Measurements from ENCODE around the gene TUBGCP2. TPM values are rescaled to one million over a fixed set of nuclear protein-coding genes. Genes with fewer than 3 reads are reported as not detected.

The TUBGCP2 gene
- total RNA-seq, 1 experiment from 2014 or later: 35.4 TPM

- H3K9ac ChIP-seq (ENCODE audit: low read length): no peak overlapping the region
- no peaks in the 10 kb centered on the region for H3K27me3 ChIP-seq (ENCODE audit: insufficient read depth, low read length)
- H2AFZ ChIP-seq (ENCODE audit: low read depth, low read length, poor library complexity, severe bottlenecking): no peak overlapping the region
- peaks cover 0 to 3% of the 10 kb centered on the region in 2 experiments; a peak in 1 of 4 replicates for H3K36me3 ChIP-seq (ENCODE audit: control insufficient read depth in 1 of 2, insufficient read depth in 2 of 2, low read length in 2 of 2)
- ChIA-PET CTCF (no interaction called here), RAD21 (ENCODE audit: low non-redundant PET in 1 of 2, low total read pairs in 2 of 2, uncharacterized antibody in 2 of 2, unreplicated experiment in 2 of 2) (no interaction called here), POLR2A (no interaction called here)
- H3K79me2 ChIP-seq (ENCODE audit: insufficient read depth, low read length): peaks cover 12% of the 10 kb centered on the region
- no peak overlapping the region for H3K4me3 ChIP-seq (replicated peaks in 1 of 2; ENCODE audit: low read depth in 1 of 2, low read length in 2 of 2)
- no peaks in the 10 kb centered on the region for H3K9me3 ChIP-seq (ENCODE audit: control insufficient read depth in 1 of 2, insufficient read depth in 1 of 2, low read depth in 1 of 2, low read length in 2 of 2)
- H3K4me2 ChIP-seq (ENCODE audit: low read length): no peak overlapping the region
- H4K20me1 ChIP-seq (ENCODE audit: insufficient read depth): no peaks in the 10 kb centered on the region
- no peak for TF ChIP-seq MAX (IDR thresholded peaks at IDR 0.05)
- no peak for TF ChIP-seq JUND (IDR thresholded peaks at IDR 0.05)
- no peak for TF ChIP-seq CEBPB (IDR thresholded peaks at IDR 0.05; ENCODE audit: low read depth)
- no peak for TF ChIP-seq ELF1 (IDR thresholded peaks at IDR 0.05; ENCODE audit: borderline replicate concordance, low read depth)
- no peak for TF ChIP-seq POLR2AphosphoS5 (IDR thresholded peaks at IDR 0.05; ENCODE audit: low read depth, low read length)
- no peak for TF ChIP-seq SIN3A (IDR thresholded peaks at IDR 0.05; ENCODE audit: low read depth)
- TF ChIP-seq EZH2phosphoT487 (IDR thresholded peaks at IDR 0.05; ENCODE audit: borderline replicate concordance): no peak
- DNase-seq (ENCODE audit: low read depth, low spot score): no peak
- no TSS peak for BruUV-seq (replicated peaks)
- H3K4me1 ChIP-seq (ENCODE audit: control insufficient read depth in 1 of 2, insufficient read depth in 2 of 2, low read length in 2 of 2): peaks cover under 1 to 12% of the 10 kb centered on the region in 2 experiments; a peak in 2 of 4 replicates
- H3K9me2 ChIP-seq (ENCODE audit: insufficient read depth): no peaks in the 10 kb centered on the region
- H3K27ac ChIP-seq (ENCODE audit: low read depth, low read length): no peak overlapping the region
- intact Hi-C loops (cut with micrococcal nuclease): no loop called here
- ATAC-seq: no peak
Measured at GRCh38 chr10:133312016-133312768, 3.5 kb upstream of the TUBGCP2 start.

GRCh38 chr10:133311570-133311969 is 2.9 kb upstream of the TUBGCP2 start:
- ChIA-PET POLR2A (no interaction called here), CTCF (no interaction called here), RAD21 (ENCODE audit: low non-redundant PET in 1 of 2, low total read pairs in 2 of 2, uncharacterized antibody in 2 of 2, unreplicated experiment in 2 of 2) (no interaction called here)
- H2AFZ ChIP-seq (ENCODE audit: low read depth, low read length, poor library complexity, severe bottlenecking): no peak overlapping the region
- H3K27me3 ChIP-seq (ENCODE audit: insufficient read depth, low read length): no peaks in the 10 kb centered on the region
- H3K9me3 ChIP-seq (ENCODE audit: control insufficient read depth in 1 of 2, insufficient read depth in 1 of 2, low read depth in 1 of 2, low read length in 2 of 2): no peaks in the 10 kb centered on the region
- peaks cover 18% of the 10 kb centered on the region for H3K79me2 ChIP-seq (ENCODE audit: insufficient read depth, low read length)
- H3K9ac ChIP-seq (ENCODE audit: low read length): no peak overlapping the region
- TF ChIP-seq SP1 (IDR thresholded peaks at IDR 0.05; ENCODE audit: low read depth) (no peak), RAD21 (IDR thresholded peaks at IDR 0.05; ENCODE audit: low read depth) (no peak), EZH2phosphoT487 (IDR thresholded peaks at IDR 0.05; ENCODE audit: borderline replicate concordance) (no peak), FOSL1 (IDR thresholded peaks at IDR 0.05; ENCODE audit: low read depth) (no peak), EGR1 (IDR thresholded peaks at IDR 0.05; ENCODE audit: low read depth) (no peak), ELF1 (IDR thresholded peaks at IDR 0.05; ENCODE audit: borderline replicate concordance, low read depth) (no peak), CTCF (IDR thresholded peaks at IDR 0.05 in 2 of 3, conservative IDR thresholded peaks at IDR 0.05 in 1 of 3; ENCODE audit: borderline replicate concordance in 1 of 3, insufficient read depth in 1 of 3, low read depth in 2 of 3, low read length in 2 of 3) (no peak)
- H3K4me3 ChIP-seq (replicated peaks in 1 of 2; ENCODE audit: low read depth in 1 of 2, low read length in 2 of 2): no peak overlapping the region
- no peak overlapping the region for H3K4me2 ChIP-seq (ENCODE audit: low read length)
- no TSS peak for BruUV-seq (replicated peaks)
- peaks cover 0 to 3% of the 10 kb centered on the region in 2 experiments; a peak in 1 of 4 replicates for H3K36me3 ChIP-seq (ENCODE audit: control insufficient read depth in 1 of 2, insufficient read depth in 2 of 2, low read length in 2 of 2)
- intact Hi-C loops (cut with micrococcal nuclease): no loop called here
- H4K20me1 ChIP-seq (ENCODE audit: insufficient read depth): no peaks in the 10 kb centered on the region
- DNase-seq (ENCODE audit: low read depth, low spot score) (no peak), ATAC-seq (no peak)
- no peak overlapping the region for H3K27ac ChIP-seq (ENCODE audit: low read depth, low read length)
- no peaks in the 10 kb centered on the region for H3K9me2 ChIP-seq (ENCODE audit: insufficient read depth)
- H3K4me1 ChIP-seq (ENCODE audit: control insufficient read depth in 1 of 2, insufficient read depth in 2 of 2, low read length in 2 of 2): peaks cover 2 to 15% of the 10 kb centered on the region in 2 experiments; a peak in 2 of 4 replicates
